UCSD-AML1 (cell line): Measurements from ENCODE around the gene EBF3.

Source experiments
- DNase-seq: peaks from one replicate; lab custom pipeline; 2025; ENCODE audit not compliant: unreplicated experiment; lab: John Stamatoyannopoulos, UW

EBF3 gene

DNA sequence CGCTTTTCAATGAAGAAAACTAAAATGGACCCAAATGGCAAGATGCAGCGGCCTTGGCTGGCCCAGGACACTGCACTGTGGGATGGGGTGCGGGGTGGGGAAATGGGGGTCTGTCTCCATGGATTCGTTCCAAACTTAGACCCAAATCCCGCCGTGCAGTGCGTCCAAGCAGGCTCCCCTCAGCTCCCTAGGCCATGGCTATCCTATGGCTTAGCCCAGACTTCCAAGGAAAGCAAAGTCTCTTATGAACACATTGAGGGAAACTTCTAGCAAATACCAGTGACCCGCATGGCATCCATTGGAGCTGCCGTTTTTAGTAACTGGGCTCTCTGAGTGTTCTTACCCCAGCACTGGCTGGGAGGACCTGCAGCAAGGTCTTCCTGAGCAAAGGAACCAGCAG is 122.5 kb downstream of the EBF3 start:
- no peak for DNase-seq

DNA sequence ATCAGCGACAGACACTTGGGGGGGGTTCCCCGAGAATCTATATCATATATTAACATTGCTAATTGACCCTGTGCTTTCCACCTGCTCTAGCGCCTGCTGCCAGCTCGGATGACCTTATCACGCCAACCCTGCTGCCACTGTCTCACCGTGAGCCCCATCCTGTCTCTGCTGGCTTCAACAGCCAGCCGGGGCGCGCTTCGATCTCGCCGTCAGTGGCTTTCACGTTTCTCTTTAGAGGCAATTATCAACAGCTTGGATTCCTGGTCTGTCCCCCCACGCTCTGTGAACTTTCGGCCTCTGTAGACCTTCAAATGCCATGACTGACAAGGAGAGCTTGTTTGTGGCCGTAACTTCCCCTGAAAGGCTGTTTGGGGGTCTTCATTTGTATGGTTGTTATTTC is 123.0 kb downstream of the EBF3 start:
- no peak for DNase-seq

DNA sequence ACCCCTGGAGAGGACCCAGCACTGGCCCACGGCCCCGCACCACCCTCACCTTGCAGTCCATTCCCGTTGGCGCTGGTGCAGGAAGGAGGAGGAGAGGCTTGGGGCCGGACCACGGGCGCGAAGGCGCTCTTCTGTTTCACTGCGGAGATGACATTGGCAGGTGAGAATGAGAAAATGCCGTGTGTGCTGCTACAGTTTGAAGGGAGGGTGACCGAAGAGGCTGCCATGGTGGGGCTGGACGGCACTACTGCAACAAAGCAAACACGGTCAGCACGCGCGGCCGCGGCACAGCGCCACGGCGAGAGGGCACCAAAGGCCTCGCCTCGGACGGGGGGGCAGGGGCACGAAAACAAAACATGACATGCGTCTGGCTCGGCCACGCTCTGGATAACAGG is 123.9 kb downstream of the EBF3 start:
- no peak for DNase-seq

DNA sequence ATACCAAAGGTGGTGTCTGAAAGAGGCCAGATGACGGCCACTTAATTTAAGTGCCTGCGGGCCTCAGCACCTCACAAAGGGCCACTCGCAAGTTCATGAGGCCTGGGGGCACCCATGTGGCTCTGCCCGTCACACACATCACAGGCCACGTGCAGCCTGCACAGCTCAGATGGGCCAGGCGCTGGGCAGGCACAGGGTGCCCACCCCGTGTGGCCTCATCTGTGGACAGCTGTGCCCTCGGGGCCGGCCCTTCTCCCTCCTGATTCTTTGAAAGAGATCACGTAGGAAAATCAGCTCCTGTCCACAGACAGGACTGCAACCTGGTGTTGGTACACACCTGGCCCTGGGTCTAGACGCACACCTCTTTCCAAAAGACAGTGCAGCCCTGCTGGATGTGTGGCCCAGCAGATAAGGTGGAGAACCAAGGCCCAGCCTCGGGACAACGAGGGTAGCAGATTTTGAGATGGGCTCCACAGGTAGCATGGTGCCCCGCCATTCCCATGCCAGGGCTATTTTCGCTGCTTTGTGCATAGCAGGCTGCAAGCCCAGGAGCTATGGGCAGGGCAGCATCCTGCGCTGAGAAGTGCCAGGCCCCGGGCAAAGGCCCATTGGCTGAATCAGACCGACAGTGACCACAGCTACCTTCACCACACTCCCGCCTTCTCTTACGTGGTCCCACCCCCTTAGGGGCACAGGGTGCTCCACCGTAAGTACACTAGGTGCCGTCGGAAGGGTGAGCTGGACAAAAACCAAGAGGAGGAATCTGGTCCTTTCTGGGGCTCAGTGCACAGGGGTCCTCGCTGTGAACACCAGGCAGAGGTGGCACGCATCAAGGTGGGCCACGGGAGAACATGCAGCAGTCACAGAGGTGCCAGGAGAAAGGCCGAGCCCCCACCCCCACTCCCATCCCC is 124.5 kb downstream of the EBF3 start:
- no peak for DNase-seq

DNA sequence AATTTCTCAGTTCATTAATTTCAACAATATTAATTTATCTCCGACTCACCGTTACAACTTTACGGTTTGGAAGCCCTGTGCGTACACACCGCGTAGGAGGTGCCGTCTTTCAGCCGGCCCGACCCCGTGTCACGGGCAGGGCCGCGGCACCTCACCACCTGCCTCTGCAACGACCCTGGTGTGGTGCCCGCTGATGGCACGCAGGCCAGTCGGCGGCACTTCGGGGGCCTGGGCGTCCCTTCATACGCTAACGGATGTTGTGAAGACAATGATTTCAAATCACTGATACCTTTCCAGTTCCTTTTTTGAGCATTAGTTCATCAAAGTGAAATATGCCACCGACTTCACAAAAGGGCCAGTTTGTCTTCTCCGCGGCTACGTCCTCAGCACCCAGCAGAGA is 125.3 kb downstream of the EBF3 start:
- no peak for DNase-seq

DNA sequence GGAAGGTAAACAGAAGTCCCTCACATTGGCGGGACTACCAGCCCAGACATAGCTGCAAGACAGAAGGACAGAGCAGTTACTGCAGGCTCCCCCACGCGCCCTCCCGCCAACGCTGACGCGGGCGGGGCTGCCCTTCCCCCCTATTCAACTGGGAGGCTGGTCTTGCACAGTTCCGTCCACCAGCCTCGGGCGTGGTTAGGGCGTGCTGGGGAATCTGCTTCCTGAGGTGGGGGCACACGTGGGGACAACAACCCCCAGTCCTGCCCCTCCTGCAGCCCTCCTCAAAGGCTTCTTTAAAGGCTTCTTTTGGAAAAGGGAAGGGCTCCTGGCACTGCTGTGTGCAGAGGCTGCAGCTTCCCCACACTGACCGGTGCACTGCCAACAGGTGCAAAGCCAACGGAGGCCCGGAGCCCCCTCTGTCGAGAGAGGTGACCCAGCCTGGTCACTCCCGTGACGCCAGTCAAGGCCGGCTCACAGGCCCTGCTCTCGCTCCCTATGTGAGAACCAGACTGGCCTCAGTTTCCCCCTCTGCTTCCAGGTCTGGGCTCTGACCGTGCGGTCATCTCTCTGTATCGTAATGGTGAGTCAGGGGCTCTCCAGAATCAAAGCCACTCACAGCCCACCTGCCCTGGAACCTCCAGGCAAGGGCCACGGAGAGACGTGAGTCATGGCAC is 126.0 kb downstream of the EBF3 start:
- no peak for DNase-seq

DNA sequence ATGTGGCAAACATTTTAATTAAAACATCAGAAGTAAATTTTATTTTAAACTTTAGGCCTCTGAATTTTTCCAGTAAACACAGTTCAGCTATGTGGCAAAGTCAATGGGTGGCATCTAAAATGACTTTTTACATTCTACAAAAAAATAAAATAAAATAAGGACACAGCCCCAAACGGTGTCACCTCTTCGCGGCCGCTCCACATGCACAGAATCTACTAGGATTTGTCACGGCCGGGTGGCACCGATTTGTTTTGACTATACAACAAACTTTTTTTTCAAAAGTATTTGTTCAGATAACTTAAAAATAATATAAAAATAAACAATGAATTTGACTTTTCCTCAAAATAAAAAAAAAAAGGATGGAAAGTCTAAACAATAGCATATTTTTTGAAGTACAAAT is 127.8 kb downstream of the EBF3 start:
- DNase-seq: no peak

DNA sequence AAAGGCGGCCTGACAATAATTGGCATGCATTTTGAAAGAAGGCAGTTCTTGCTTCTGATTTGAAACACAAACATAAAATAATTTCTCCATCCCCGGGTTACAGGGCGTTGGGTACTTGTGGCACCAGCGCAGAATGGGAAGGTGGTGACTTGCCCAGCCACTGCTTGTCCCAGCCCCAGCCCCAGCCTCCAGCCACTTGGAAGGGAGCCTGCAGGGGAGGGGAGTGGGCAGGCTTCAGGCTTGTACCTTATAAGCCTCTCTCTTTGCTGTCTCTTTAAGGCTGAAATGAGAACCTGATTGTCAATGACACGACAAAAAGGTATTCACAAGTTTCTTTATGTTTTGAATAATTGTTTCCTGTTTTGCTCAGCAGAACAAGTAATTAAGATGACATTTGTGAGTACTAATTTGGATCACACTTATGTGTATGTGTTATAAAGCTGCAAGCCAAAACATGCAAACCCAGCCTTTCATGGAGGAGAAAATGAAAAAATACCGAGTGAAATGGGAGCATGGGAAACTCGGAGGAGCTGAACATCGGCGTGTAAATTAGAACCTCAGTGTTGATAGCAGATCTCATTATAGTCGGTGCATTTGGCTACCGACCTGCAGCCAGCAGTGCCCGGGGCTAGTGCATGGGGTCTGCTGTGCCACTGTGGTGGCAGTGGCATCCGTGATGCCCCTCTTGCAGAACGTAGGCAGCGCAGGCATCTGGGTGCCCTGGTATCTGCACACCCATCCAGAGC is 129.9 kb downstream of the EBF3 start:
- no peak for DNase-seq

DNA sequence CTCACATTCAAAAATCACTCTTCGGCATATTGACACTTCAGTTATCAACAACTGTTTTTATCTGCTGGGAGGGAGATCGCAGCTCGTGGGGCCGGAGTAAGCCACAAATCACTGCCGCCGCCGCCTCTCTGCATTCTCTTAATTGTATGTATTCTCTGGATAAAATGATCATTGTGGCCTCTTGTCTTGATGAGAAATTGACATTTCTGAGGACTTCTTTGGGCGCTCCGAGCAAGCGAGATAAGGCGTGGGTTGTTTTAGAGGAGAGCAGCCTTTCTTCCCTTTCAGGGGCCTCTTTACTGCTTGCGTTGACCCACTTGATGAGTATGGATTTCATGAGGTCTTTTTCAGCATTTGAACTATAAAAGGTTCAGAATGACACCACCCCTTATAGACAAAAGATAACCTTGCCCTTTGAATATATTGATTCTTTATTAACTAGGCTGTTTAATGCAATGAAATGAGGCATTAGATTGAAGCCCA is 130.6 kb downstream of the EBF3 start:
- no peak for DNase-seq

DNA sequence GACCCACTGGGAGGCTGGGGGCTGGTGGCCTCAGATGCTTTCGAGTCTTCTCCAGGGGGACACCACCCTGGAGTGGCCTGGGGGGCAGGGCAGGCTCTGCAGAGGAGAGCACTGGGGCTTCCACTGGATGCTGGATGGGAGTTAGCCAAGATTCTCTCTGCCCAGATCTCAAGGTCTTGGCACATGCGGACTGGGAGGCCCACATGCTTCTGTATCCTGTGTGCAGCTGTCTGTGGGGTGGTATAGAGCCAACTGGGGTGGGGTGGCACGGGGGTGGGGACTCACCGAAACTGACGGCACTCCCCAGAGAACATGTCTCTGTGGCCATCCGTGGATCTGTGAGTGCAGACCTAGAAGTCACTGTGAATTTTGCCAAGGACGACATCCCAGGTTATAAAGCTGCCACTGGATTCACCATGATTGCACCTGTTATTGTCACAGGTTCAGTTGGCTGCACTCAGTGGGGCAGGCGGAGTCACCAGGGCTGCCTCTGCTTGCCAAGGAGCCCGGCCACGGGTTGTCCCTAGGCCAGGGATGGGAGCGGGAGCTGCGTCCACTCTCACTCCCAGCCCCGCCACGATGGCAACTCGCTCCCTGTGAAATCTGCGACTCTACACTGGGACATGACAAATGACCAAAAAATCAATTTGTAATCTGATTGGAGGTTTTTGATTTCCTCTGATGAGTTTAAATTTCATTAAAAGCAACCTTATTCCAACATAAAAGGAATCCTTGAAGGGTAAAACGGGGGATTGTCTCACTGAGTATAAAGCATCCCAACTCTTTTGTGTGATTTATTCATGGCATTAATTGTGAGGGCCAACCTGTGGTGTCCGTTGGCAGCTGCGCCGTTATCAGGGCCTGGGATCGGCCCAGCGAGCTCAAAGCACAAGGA is 131.3 kb downstream of the EBF3 start:
- no peak for DNase-seq

DNA sequence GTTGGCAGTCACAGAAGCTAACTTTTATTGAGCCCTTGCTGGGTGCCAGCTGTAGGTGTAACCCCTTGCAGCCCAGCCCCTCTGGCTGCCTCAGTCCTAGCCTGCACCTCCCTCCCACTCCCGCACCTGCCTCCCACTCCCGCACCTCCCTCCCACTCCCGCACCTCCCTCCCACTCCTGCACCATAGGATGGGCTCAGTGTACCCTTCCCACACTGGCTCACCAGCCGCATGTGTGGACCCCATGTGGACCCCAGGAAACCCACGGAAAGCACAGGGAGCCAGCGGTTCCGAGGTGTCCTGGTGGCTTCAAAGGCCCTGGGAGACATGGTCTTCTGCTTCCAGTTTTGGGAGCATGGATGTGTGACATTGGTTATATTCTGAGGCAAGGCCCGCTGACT is 132.9 kb downstream of the EBF3 start:
- no peak for DNase-seq

DNA sequence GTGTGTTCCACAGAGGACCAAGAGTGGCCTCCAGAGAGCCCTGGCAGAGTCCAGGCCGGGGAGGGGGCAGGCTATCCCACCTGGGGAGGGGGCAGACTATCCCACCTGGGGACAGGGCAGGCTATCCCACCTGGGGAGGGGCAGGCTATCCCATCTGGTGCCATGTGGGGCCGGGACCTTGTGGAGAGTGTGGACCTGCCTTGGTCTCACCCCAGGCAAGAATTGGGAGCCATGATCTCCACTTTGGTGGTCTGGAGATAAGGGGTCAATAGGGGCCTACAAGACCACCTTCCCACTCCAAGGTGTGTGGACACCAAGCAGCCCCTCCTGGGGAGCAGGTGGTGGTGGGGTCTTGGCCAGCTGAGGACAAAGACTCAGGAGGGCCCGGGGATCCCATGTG is 138.2 kb downstream of the EBF3 start:
- DNase-seq: no peak

DNA sequence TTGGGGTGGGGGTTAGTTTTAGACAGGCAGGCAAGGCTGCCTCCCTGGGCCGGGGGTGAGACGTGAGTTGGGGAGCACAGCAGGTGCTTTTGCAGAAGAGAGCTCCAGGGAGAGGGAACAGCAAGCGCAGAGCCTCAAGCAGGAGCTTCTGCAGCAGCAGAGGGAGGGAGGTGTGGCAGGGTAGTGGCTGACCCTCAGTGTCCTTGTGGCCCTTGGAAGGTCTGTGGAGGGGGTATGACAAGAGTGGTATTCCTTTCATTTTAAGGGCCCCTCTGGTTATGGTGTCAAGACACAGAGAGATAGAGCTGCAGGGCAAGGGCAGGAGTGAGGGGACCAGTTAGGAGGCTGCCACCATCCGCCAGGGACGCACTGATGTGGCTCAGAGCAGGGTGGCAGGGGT is 138.9 kb downstream of the EBF3 start:
- no peak for DNase-seq

DNA sequence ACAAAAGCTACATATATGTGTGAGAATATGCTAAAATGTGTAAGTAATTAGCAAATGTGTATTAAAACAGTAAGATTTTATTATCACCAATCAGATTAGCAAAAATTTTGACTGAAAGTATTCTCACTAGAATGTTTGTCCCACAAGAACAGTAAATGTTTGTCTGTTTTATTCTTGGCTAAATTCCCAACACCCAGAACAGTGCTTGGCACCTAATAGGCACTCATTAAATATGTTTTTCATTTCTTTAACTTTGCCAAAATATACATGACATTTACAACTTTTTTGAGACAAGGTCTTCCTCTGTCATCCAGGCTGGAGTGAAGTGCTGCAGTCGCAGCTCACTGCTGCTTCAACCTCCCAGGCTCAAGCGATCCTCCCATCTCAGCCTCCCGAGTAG is 143.6 kb downstream of the EBF3 start:
- DNase-seq: no peak

DNA sequence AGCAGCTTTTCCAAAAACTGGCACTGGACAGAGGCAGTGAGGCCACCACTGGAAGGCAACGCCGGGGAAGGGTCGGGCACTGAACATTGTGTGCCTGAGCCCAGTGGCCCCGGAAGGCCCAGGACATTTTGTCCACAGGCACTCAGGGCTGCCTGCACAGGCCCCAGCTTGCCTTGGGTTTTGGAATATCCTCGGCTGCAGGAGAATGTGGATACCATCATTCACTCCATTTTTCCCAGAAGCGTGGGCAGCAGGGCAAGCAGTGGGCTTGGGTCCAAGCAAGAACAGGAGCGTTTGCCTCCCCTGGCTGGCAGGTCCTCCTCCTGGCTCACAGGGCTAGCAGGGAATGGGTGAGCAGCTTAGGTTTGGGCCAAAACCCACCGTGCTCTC is 147.4 kb downstream of the EBF3 start:
- no peak for DNase-seq

DNA sequence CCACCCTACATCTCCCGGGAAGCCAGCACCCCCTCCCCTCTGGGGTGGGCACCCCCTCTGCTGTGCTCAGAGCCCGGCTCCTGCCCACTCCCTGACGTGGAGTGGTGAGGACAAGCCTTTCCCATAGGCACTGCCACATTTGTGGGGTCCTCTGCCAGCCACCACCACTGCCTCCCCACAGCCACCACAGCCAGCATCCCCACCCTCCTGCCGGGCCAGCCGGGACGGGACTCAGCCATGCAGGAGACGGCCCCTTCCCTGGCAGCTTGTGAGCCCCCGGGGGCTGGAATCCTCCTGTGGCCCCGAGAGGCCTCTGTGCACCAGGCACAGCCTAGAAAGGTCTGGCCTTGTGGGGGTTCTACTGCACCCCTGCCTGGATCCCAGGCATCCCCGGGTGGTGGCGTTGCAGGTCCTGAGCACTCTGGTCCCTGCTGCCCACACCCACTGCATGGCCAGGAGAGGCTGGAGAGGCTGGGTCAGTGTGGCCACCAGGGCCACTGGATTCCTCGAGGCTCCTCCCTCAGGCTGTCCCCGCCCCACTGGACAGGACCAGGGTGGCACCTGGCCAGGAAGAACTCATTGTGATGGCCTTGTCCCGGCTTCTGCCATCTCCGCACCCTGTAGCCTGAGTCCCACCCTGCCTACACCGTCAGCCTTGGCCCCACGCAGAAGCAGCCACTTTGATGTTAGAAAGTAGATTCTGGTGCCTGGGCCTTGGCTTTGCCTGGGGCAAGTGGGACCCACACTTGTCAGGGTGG is 148.0 kb downstream of the EBF3 start:
- DNase-seq: no peak

DNA sequence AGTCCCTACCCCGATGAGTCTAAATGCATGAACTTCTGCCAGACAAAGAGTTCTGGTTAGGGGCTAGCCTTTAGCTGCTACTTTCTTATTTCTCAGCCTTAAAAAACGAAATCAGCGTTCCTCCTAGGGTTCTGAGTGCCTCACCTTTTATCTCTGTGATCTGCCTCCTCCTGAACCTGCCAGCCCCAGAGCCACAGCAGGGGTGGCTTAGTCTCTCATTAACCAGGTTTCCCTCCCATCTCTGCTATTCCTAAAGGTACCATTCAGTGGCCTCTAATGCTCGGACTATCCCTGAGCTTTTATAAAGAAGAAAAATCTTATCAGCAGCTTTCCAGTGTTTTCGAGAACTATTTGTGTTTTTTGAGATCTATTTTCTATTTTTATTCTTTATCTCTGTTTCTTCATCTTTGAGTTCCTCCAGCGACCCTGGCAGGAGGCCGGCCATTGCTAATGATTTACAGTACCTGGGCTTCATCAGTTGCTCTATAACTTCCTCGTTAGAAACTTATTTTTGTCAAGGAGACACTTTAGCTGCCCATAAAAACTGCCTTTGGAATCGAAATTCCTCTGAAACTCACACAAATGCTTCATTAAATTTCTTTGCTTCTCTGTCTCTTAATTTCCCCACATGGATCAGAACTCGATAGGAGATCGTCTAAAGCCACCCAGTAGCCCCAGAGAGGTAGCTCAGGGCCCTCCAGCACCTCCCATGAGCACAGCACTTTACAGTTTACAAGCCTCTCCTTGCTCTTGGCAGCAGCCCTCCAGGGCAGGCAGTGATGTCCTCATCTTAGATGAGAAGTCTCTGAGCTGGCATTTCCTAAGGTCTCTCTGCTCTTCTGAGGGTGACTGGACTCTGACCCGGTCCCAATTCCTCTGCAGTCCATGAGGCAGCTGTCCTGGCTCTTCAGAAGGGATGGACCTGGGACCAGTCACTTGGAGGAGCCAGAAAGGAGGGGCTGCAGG is 149.1 kb downstream of the EBF3 start:
- DNase-seq: no peak

DNA sequence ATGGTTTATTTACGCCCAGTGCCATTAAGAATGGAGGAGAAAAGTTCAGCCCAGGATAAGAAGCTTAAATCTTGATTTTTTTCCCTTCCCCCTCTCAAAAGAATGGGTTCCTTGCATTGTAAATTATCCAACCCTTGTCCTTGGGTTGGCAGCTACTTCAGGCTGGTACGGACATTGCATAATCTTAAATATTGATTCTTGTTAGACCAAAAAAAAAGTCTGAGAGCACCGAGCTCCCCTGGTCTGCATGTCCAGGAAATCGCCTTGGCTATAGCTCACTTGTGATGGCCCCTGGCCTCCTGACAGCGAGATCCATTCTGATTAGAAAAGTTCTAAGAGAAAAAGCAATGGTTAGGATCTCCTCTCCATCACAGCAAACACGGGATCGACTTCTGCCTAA is 151.7 kb downstream of the EBF3 start:
- DNase-seq: no peak

DNA sequence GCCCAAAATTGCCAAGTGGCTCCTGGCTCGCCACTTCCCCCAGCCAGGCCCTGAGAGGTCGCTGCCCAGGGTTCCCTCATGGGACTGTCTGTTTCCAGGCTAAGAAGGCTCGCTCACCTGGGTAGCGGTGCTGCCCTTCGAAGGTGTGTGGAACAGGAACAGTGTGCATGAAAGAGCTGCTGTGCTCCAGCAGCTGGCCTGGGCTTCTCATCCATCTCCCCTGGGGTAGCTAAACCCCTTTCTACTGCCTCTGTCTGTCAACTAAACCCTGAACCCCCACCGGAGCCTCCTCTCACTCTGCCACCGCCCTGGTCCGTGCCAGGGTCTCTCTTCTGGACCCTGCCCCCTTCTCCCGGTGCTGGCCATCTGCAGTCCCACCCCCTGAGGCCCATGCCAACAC is 152.9 kb downstream of the EBF3 start:
- no peak for DNase-seq
